WERI-Rb-1 (cell line): Measurements from ENCODE around the gene ATP5F1E.

Source experiments
- DNase-seq: peaks from one replicate; pipeline ENCODE4 v3.0.0-alpha.2; 2020
- H3K27ac ChIP-seq: fragments of 250-450 bp; sonication (Bioruptor Pico); 2 replicates; pipeline ENCODE4 v1.5.1; 2020; ENCODE audit warnings: mild to moderate bottlenecking, moderate library complexity
- H3K27me3 ChIP-seq: fragments of 250-450 bp; sonication (Bioruptor Pico); 2 replicates; pipeline ENCODE4 v1.5.1; 2021; ENCODE audit warnings: mild to moderate bottlenecking, low read depth, moderate library complexity; ENCODE audit not compliant: insufficient read depth, severe bottlenecking
- H3K36me3 ChIP-seq: fragments of 250-450 bp; sonication (Bioruptor Pico); 2 replicates; pipeline ENCODE4 v1.5.1; 2020; ENCODE audit warnings: mild to moderate bottlenecking, moderate library complexity
- H3K4me3 ChIP-seq: 2 replicates; pipeline ENCODE4 v1.5.1; 2011; ENCODE audit warnings: low read depth, mild to moderate bottlenecking, control low read depth, low read length
- H3K9me3 ChIP-seq: fragments of 250-450 bp; sonication (Bioruptor Pico); 2 replicates; pipeline ENCODE4 v1.5.1; 2021; ENCODE audit warnings: mild to moderate bottlenecking, moderate library complexity; ENCODE audit not compliant: severe bottlenecking
- CTCF ChIP-seq: IDR thresholded peaks from 2 replicates; pipeline ENCODE4 v1.5.1; 2011; ENCODE audit warnings: low read depth, mild to moderate bottlenecking, control low read depth, inconsistent platforms, low read length

The ATP5F1E gene

GRCh38 chr20:59035381-59035780, 3.2 kb upstream of the ATP5F1E start:
- Histone ChIP-seq H3K27me3 (no peaks in the 10 kb centered on the region), H3K9me3 (no peaks in the 10 kb centered on the region), H3K4me3 (no peak overlapping the region), H3K27ac (no peak overlapping the region), H3K36me3 (peaks cover 72% of the 10 kb centered on the region)
- no peak for TF ChIP-seq CTCF
- no peak for DNase-seq

DNA sequence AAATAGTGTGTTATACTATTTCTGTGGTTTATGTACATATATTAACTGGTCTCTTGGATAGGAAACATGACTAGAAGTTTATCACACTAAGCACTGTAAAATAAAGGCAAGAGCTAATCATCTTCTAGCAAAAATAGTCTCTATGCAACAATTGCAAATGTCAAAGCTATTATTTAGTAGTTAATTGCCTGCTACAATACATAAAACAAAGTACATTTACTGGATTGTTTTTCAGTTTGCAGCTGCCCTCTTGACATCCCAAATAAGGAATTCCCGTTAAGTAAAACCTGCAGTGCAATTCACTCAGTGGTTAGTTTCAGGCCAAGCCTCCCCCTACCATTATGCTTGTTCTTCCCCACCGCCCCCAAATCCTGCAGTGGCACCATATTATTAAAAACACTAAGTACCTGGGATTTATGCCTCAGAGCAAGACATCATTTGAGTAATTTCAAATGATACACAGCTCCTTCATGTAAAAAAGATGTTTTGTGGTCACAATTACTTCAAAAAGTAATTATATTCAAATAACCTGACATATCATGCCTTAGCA, 1.6 kb upstream of the ATP5F1E start:
- no peak overlapping the region for H3K27ac ChIP-seq
- no peak for TF ChIP-seq CTCF
- H3K9me3 ChIP-seq, result no peaks in the 10 kb centered on the region
- peaks cover 76% of the 10 kb centered on the region for H3K36me3 ChIP-seq
- no peaks in the 10 kb centered on the region for H3K27me3 ChIP-seq
- no peak for DNase-seq
- no peak overlapping the region for H3K4me3 ChIP-seq

GRCh38 chr20:59033093-59033492, 958 bp upstream of the ATP5F1E start:
- peaks cover 80% of the 10 kb centered on the region for H3K36me3 ChIP-seq
- H3K9me3 ChIP-seq, result no peaks in the 10 kb centered on the region
- H3K27me3 ChIP-seq, result no peaks in the 10 kb centered on the region
- no peak for TF ChIP-seq CTCF
- peak overlapping the region; percentile 90 for H3K27ac ChIP-seq
- peak overlapping the region; percentile 84 for H3K4me3 ChIP-seq
- DNase-seq, result no peak

- H3K9me3 ChIP-seq, result no peaks in the 10 kb centered on the region
- H3K4me3 ChIP-seq, result peak overlapping the region; percentile 84
- peak overlapping the region; percentile 90 for H3K27ac ChIP-seq
- no peaks in the 10 kb centered on the region for H3K27me3 ChIP-seq
- TF ChIP-seq CTCF, result peak; percentile 11; the same call in 1 of the 2 replicates
- peaks cover 80% of the 10 kb centered on the region for H3K36me3 ChIP-seq
- DNase-seq, result peak; percentile 70
Measured at GRCh38 chr20:59032713-59033059, 551 bp upstream of the ATP5F1E start.

DNA sequence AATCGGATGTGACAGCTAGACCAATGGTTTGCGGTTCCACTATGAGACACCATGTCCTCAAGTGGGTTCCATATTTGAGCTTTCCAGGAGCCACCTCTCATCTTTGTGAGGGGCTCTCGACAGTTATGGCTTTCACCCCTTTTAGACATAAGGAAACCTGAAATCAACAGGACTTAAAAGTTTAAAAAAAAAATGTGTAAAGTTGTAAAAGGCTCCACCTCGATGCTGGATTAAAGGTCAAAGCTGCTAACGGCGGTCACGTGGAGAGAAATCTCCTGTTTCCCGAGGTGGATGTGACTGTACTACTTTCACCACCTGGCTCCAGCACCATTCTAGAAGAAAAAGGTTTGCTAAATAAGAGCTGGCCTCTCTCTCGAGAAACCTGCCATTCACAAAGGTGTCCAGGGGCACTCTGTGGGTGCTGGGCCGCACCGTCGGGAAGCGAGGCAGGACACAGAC, 542 bp downstream of the ATP5F1E start:
- Histone ChIP-seq H3K4me3 (peak overlapping the region; percentile 84), H3K27ac (peak overlapping the region; percentile 90), H3K9me3 (no peaks in the 10 kb centered on the region), H3K36me3 (peaks cover 80% of the 10 kb centered on the region), H3K27me3 (no peaks in the 10 kb centered on the region)
- DNase-seq, result no peak
- TF ChIP-seq CTCF, result no peak

- H3K27ac ChIP-seq, result peak overlapping the region; percentile 90; the same call in 1 of the 2 replicates
- no peak for DNase-seq
- TF ChIP-seq CTCF, result no peak
- H3K36me3 ChIP-seq, result peaks cover 80% of the 10 kb centered on the region
- H3K9me3 ChIP-seq, result no peaks in the 10 kb centered on the region
- no peaks in the 10 kb centered on the region for H3K27me3 ChIP-seq
- peak overlapping the region; percentile 84 for H3K4me3 ChIP-seq
Measured at GRCh38 chr20:59030911-59031563, 1.1 kb downstream of the ATP5F1E start.
